Thoracic aorta (tissue), 2 donors: ENCODE measurements around the gene LPA. TPM values are rescaled to one million over a fixed set of nuclear protein-coding genes. Genes with fewer than 3 reads are reported as not detected.

Experiments
- ATAC-seq: fragments of 150-250 bp; one replicate; pipeline ENCODE4 v1.8.0; 2017; ENCODE audit warnings: low read depth; ENCODE audit not compliant: insufficient number of reproducible peaks, low FRiP score
- DNase-seq: peaks from one replicate; pipeline ENCODE4 v3.0.0-alpha.2; 2020; ENCODE audit warnings: low spot score
- H3K27ac ChIP-seq, 2 donors: fragments of 200-600 bp; sonication (generic); 1 replicate in 1 of 2; 2 replicates in 1 of 2; pipeline ENCODE4 v1.5.1; 2016; ENCODE audit warnings: mild to moderate bottlenecking in 2 of 2, moderate library complexity in 2 of 2
- H3K27me3 ChIP-seq: fragments of 200-600 bp; sonication (generic); replicated peaks from 2 replicates; pipeline ENCODE4 v1.6.0; 2016; ENCODE audit warnings: mild to moderate bottlenecking; ENCODE audit not compliant: insufficient read depth
- H3K36me3 ChIP-seq: fragments of 200-600 bp; sonication (generic); one replicate; pipeline ENCODE4 v1.5.1; 2016
- H3K4me1 ChIP-seq, 2 donors: fragments of 200-600 bp; sonication (generic); 1 replicate in 1 of 2; 2 replicates in 1 of 2; pipeline versions ENCODE4 v1.5.1 to v1.6.0; 2016; ENCODE audit warnings: low read depth in 2 of 2, mild to moderate bottlenecking in 1 of 2; ENCODE audit not compliant: control insufficient read depth in 1 of 2
- H3K4me3 ChIP-seq: fragments of 200-600 bp; sonication (generic); 2 replicates; pipeline ENCODE4 v1.5.1; 2016; ENCODE audit warnings: mild to moderate bottlenecking
- H3K9me3 ChIP-seq: fragments of 200-600 bp; sonication (generic); 2 replicates; pipeline ENCODE4 v1.5.1; 2016
- CTCF ChIP-seq: fragments of 200-600 bp; sonication (generic); IDR thresholded peaks from one replicate; pipeline ENCODE4 v1.5.1; 2019; ENCODE audit warnings: antibody characterized with exemption
- total RNA-seq, 2 donors: library from RNA; depleted of rRNA; stranded (reverse); fragments of >200 nt; gene quantifications; one replicate each; pipeline versions ENCODE4 v1.1.0 to v1.2.3, GENCODE V29; 2016

LPA gene
- total RNA-seq, 2 donors from 2014 or later = not detected

DNA sequence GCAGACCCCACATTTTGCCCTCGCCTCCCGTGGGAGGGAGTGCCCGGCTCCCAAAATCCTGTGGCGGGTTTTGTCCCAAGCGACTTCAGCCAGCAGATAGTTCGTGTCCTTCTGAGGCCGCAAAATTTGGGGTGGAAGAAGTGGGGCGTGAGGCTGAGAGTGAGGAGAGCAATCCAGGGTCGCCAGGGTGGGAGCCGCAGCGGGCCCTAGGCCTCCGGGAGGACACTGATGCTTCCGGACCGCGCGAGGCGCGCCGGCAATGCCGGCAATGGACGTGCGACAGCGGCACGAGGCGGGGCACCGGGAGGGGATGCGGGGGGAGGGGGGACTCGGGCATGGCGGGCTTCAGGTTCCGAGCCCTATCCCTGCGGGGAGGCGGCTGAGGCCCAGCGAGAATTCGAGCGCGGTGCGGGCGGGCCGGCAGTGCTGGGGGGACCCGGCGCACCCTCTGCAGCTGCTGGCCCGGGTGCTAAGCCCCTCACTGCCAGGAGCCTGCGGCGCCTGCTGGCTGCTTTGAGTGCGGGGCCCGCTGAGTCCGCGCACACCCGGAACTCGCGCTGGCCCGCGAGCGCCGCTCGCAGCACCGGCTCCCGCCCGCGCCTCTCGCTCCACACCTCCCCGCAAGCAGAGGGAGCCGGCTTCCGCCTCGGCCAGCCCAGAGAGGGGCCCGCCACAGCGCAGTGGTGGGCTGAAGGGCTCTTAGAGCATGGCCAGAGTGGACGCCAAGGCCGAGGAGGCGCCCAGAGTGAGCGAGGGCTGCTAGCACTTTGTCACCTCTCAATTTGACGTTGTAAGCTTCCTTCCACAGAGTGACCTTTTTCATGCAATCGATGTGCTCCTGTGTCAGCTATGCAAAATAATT lies 143.8 kb downstream of the LPA start:
- peak; percentile 93 for ATAC-seq
- peak overlapping the region; percentile 90 for H3K4me3 ChIP-seq
- no peak for TF ChIP-seq CTCF
- no peaks in the 10 kb centered on the region for H3K9me3 ChIP-seq
- H3K27ac ChIP-seq = peak overlapping the region; percentile 75 to 76
- no peaks in the 10 kb centered on the region for H3K36me3 ChIP-seq
- peak; percentile 9 for DNase-seq
- H3K27me3 ChIP-seq = no peaks in the 10 kb centered on the region
- H3K4me1 ChIP-seq = peaks cover 0 to 10% of the 10 kb centered on the region in 2 donors

DNA sequence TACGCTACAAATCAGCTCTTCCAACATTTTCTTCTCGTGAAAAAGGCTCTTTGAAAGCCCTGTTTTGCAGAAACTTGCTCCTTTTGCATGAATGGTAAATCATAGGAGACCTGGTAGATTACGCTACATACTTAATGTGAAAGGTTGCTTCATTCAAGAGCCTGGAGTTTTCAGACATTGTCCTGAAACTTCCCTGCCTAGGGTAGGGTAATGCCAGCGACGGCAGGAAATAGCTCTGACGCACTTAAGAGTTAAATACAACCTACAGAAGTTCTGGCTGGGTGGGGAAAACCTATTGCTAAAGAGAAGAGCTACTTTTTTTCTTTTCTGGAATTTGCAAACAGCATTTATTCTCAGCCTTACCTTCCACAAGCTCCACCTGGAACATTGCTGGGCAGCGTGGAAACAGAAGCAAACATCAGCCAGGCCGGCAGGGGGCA lies 144.5 kb downstream of the LPA start:
- no peaks in the 10 kb centered on the region for H3K27me3 ChIP-seq
- H3K9me3 ChIP-seq = no peaks in the 10 kb centered on the region
- no peak for DNase-seq
- no peak for ATAC-seq
- peaks cover 0 to 10% of the 10 kb centered on the region in 2 donors for H3K4me1 ChIP-seq
- peak overlapping the region; percentile 90 for H3K4me3 ChIP-seq
- TF ChIP-seq CTCF = peak; percentile 84
- H3K27ac ChIP-seq = peak overlapping the region; percentile 75 to 76
- no peaks in the 10 kb centered on the region for H3K36me3 ChIP-seq

GRCh38 chr6:160519133-160519532 lies 144.9 kb downstream of the LPA start:
- ATAC-seq (no peak), DNase-seq (no peak)
- H3K36me3 ChIP-seq = no peaks in the 10 kb centered on the region
- H3K9me3 ChIP-seq = no peaks in the 10 kb centered on the region
- H3K4me1 ChIP-seq = peaks cover 0 to 10% of the 10 kb centered on the region in 2 donors
- H3K27ac ChIP-seq = no peak overlapping the region
- no peak for TF ChIP-seq CTCF
- no peak overlapping the region for H3K4me3 ChIP-seq
- H3K27me3 ChIP-seq = no peaks in the 10 kb centered on the region

- no peaks in the 10 kb centered on the region for H3K36me3 ChIP-seq
- DNase-seq (no peak), ATAC-seq (no peak)
- no peak overlapping the region for H3K27ac ChIP-seq
- TF ChIP-seq CTCF = no peak
- H3K27me3 ChIP-seq = no peaks in the 10 kb centered on the region
- no peaks in the 10 kb centered on the region for H3K9me3 ChIP-seq
- no peak overlapping the region for H3K4me3 ChIP-seq
- H3K4me1 ChIP-seq = no peaks in the 10 kb centered on the region
Measured at GRCh38 chr6:160513836-160514235, 150.2 kb downstream of the LPA start.

DNA sequence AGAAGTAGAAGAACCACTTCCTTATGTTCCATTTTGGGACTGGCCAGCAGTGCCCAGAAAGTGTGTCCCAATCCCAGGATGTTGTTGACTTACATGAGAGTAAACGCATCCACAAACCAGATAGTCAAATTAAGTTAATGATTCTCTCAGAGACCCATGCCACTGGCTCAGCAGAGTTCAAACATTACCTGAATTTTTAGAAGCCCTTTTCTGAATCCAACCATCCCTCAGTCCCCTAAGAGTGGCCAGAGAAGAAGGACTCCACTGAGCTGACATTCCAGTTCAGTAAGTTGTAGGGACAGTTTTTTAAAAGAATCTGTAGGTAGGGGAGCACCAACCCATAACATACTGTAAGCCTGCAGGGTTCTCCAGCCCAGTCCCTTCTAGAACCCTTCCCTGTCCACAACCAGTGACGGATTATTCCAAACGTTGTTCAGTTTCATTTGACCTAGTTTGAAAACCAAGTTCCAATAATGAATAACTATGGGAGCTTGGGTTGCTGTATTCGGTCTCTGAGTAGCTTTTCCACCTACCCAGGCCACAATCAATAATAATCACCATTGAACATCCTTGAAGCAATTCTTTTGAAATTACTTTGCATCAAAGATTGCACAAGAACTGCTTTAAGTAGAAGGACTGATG lies 153.0 kb downstream of the LPA start:
- Histone ChIP-seq H3K27ac (no peak overlapping the region), H3K9me3 (no peaks in the 10 kb centered on the region), H3K36me3 (no peaks in the 10 kb centered on the region), H3K4me3 (no peak overlapping the region), H3K27me3 (no peaks in the 10 kb centered on the region), H3K4me1 (no peaks in the 10 kb centered on the region)
- ATAC-seq (no peak), DNase-seq (no peak)
- no peak for TF ChIP-seq CTCF
